ENCODE data around the gene TCF7. TPM values are rescaled to one million over a fixed set of nuclear protein-coding genes. Genes with fewer than 3 reads are reported as not detected.

TCF7 gene
- polyA plus RNA-seq, 3 donors, result 11.5 to 14.7 (median 14.4) TPM

GRCh38 chr5:134086225-134086942 is 28.1 kb upstream of the TCF7 start:
- no peak for DNase-seq (ENCODE audit: extremely low read depth in 1 of 11, low read depth in 9 of 11, low spot score in 4 of 11)

DNA sequence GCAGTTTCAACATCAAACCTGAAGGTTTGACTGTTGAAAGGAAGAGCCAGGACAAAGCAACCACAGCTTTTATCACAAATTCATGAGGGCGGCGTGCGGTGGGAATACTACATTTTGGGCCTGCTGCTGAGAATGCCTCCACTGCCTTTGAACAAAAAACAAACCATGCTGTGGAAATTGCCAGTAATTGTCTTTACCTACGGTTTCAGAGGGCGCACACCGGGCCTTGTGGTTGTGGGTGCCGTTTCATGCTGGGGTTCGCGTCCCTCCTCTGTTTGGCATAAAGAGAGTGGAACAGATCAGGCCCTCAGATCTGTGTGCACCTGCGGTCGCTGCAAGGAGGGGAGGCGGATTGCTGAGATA is 27.6 kb upstream of the TCF7 start:
- DNase-seq (ENCODE audit: extremely low read depth in 1 of 11, low read depth in 9 of 11, low spot score in 4 of 11), result no peak

- no peak for DNase-seq (ENCODE audit: extremely low read depth in 1 of 11, low read depth in 9 of 11, low spot score in 4 of 11)
These were observed 26.2 kb upstream of the TCF7 start for GRCh38 chr5:134088291-134088690.

GRCh38 chr5:134088994-134089560 is 25.4 kb upstream of the TCF7 start:
- no peak for DNase-seq (ENCODE audit: extremely low read depth in 1 of 11, low read depth in 9 of 11, low spot score in 4 of 11)

- DNase-seq (ENCODE audit: extremely low read depth in 1 of 11, low read depth in 9 of 11, low spot score in 4 of 11), result no peak
These were observed 24.0 kb upstream of the TCF7 start for GRCh38 chr5:134090522-134090921.

- no peak for DNase-seq (ENCODE audit: extremely low read depth in 1 of 11, low read depth in 9 of 11, low spot score in 4 of 11)
These were observed 22.8 kb upstream of the TCF7 start for GRCh38 chr5:134091626-134092121.

- no peak for DNase-seq (ENCODE audit: extremely low read depth in 1 of 11, low read depth in 9 of 11, low spot score in 4 of 11)
These were observed 21.6 kb upstream of the TCF7 start for GRCh38 chr5:134092875-134093274.

- no peak for DNase-seq (ENCODE audit: extremely low read depth in 1 of 11, low read depth in 9 of 11, low spot score in 4 of 11)
These were observed 21.1 kb upstream of the TCF7 start for GRCh38 chr5:134093351-134093750.

DNA sequence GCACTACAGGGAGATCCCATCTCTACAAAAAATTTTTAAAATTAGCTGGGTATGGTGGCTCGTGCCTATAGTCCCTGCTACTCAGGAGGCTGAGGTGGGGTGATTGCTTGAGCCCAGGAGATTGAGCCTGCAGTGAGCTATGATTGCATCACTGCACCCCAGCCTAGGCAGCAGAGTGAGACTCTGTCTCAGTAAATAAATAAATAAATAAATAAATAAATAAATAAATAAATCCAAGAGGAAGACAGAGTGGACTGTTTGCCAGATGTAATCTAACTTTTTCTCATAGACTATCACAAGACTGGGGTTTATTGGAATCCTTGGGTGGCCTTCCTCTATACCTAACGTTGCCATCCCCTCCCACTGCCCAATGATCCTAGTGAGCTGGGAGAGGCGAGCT is 19.2 kb upstream of the TCF7 start:
- no peak for DNase-seq (ENCODE audit: extremely low read depth in 1 of 11, low read depth in 9 of 11, low spot score in 4 of 11)

GRCh38 chr5:134095887-134096589 is 18.4 kb upstream of the TCF7 start:
- no peak for DNase-seq (ENCODE audit: extremely low read depth in 1 of 11, low read depth in 9 of 11, low spot score in 4 of 11)

DNA sequence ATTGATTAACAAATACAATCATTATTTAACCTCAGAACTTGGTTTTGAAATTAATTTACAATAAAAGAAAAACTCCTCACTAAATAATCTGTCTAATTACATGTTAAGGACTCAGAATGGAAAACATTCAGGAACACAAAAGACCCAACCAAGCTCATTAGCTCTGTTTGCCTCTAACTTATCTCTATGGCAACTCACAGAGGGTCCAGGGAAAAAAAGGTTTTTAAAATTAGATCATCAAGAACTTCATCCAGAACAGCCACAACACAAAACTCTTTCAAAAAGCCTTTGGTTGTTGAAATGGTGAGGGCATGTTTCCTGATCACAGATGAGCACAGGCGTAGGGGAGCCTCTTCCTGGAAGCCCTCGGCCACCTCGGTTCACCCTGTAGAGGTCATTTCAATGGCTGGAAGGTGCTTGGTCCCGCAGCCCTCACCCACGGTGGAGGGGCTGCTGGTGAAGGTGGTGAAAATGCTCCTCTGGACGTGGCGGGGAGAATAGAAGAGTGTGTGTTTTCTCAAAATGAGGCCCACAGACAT is 17.2 kb upstream of the TCF7 start:
- no peak for DNase-seq (ENCODE audit: extremely low read depth in 1 of 11, low read depth in 9 of 11, low spot score in 4 of 11)

DNA sequence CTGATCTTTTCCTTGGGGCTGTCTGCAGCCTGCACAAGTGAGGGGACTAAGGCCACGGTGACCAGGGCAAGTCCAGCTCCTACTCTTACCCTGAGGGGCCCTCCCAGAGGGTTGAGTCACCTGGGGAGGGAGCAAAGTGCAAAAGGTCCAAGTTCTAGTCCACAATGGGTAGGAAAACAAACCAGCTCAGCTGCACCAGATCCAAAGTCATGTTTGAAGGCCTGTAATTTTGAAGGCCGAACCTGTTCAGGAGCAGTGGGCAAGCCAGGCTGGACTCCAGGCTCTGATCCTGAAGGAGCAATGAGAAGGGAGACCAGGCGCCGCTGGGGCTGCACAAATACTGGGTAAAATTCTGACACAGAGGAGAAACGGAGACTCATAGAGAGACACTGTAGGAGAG is 15.8 kb upstream of the TCF7 start:
- DNase-seq (ENCODE audit: extremely low read depth in 1 of 11, low read depth in 9 of 11, low spot score in 4 of 11), result no peak

DNA sequence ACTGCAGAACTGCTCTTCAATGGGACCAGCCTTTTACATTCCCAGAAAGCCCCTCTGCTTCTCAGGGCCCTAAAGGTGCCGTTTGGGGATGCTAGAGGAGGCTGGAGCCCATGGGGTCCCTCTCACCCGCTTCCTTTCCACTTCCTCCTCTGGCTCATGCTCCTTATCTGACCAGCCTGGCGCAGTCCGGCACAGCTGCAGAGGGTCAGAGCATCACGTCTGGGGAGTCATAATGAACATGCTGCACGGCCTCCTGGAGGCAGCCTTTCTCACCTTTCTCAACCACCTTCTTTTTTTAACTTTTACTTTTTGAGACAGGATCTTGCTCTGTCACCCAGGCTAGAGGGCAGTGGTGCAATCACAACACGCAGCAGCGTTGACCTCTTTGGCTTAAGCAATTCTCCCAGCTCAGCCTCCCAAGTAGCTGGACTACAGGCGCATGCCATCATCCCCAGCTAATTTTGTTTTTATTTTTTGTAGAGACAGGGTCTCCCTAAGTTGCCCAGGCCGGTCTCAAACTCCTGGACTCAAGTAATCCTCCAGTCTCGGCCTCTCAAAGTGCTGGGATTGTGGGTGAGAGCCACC is 15.1 kb upstream of the TCF7 start:
- no peak for DNase-seq (ENCODE audit: extremely low read depth in 1 of 11, low read depth in 9 of 11, low spot score in 4 of 11)

- no peak for DNase-seq (ENCODE audit: extremely low read depth in 1 of 11, low read depth in 9 of 11, low spot score in 4 of 11)
These were observed 14.6 kb upstream of the TCF7 start for GRCh38 chr5:134099939-134100282.

GRCh38 chr5:134100283-134101091 is 14.0 kb upstream of the TCF7 start:
- DNase-seq (ENCODE audit: extremely low read depth in 1 of 11, low read depth in 9 of 11, low spot score in 4 of 11), result no peak

GRCh38 chr5:134101686-134102439 is 12.6 kb upstream of the TCF7 start:
- DNase-seq (ENCODE audit: extremely low read depth in 1 of 11, low read depth in 9 of 11, low spot score in 4 of 11), result no peak

- no peak for DNase-seq (ENCODE audit: extremely low read depth in 1 of 11, low read depth in 9 of 11, low spot score in 4 of 11)
These were observed 11.1 kb upstream of the TCF7 start for GRCh38 chr5:134103397-134103796.

DNA sequence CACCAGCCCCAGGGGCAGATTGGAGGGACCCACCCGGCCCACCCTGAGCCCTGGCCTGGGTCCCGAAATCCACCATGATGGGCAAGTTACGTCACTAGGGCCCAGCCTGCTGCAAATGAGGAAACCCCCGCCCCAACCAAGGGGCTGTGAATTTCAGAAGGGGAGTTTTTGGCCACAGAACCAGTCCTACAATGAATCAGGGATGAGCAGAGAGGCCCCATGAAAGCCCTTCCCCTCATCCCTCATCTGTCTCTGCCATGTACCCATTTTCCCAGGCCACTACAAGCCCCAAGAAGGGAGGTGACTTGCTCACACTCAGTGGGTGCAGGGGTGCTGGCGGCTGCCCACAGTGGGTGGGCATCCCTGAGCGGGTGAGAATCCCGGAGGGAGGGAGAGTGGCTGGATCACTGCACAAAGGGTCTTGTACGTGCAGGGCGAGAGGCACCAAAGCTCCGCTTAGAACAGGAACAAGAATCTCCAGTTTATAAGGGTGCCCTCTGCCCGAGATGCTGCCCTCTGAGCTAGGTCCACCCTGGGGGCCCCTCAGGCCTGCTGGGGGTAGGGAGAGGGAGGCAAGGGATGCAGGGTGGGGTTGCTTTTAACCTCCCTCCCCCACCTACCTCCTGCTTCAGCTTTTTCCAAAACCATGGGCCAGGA is 10.4 kb upstream of the TCF7 start:
- DNase-seq (ENCODE audit: extremely low read depth in 1 of 11, low read depth in 9 of 11, low spot score in 4 of 11), result no peak

Data from renal cortex interstitium (tissue), 11 donors.